NCI-H82 treated with DMSO at 0.1 percent for 48 hours (cell line): ENCODE results near the gene MSANTD1.

Experiments used
- DNase-seq: peaks from one replicate; lab custom pipeline; 2025; ENCODE audit not compliant: unreplicated experiment; lab: John Stamatoyannopoulos, UW

MSANTD1 gene

GRCh38 chr4:3301450-3302172, 52.7 kb downstream of the MSANTD1 start:
- DNase-seq: no peak

GRCh38 chr4:3302173-3302785, 53.3 kb downstream of the MSANTD1 start:
- DNase-seq: no peak

GRCh38 chr4:3302786-3303564, 54.0 kb downstream of the MSANTD1 start:
- DNase-seq: no peak

DNA sequence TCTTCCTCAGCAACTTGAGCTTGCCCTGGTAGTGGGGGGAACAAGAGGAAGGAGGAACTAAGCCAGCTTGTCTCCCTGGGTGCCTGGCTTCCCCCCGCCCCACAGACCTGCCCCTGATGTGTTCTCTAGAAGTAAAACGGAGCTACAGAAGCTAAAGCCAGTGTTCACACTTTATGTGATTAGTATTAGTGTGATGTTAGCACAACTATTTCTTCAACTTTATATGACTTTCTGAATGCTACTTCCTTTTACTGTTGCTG, 54.5 kb downstream of the MSANTD1 start:
- no peak for DNase-seq

DNA sequence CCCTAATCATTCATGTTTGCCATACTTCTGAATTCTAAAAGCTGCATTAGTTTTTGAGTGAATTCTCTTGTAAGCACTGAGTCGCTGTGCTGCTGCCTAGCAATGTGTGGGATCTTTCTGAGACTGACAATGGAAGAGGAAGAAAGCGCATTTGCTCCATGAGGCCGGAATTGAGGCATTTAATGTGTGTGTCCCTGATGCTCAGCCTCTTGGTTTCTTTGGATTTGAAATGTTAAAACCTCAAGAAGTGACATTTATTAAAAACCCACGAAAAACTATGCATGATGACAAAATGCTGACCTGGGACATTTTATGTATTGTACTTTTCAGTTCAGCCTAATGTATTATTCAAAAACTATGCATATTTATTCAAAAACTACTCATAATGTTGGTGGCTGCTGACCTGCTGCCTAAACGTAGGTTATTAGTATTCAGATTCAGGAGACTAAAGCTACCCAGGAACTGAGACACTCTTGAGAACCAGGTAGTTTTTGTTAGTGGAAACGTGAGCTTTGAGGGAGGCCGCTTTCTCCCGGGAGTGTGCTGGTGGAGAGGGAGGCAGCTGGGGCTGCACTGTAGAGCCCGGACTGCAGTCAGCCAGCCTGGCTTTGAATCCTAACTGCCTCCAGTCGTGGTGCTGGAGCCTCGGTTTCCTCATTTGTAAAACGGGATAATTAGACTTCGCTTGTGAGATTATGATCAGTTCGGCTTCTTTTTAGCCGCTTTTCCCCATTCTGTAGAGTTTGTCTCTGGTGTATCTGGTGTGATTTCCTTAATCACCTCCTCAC, 55.2 kb downstream of the MSANTD1 start:
- no peak for DNase-seq

DNA sequence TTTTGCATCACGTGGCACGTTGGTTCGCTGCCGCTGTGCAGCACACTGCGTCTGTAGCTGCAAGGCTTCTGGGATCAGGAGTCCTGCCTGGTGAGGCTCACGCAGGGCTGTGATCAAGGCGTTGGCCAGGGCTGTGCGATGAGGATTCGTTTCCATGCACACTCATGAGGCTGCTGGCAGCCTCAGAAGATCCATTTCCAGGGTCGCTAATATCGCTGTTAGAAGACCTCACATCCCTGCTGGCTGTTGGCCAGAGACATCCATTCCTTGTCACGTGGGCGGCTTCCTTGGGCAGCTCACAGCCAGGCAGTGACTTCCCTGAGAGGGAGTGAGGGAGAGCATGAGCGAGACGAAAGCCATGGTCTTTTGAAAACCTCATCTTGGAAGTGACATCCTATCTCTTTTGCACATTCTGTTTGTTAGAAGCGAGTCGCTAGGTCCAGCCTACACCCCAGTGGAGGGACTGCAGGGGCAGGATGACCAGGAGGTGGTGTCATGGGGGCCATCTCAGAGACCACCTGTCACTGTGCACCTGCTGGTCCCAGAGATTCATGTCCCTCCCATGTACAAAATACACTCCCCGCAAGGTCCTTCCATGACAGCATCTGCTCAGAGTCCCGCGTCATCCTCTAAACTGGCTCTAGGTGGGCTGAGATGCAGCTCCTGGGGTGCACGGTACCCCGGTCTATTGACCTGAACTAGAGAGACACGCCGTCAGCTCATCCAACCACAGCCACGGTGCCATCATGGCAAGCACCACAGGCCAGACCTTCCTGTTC, 56.1 kb downstream of the MSANTD1 start:
- no peak for DNase-seq

DNA sequence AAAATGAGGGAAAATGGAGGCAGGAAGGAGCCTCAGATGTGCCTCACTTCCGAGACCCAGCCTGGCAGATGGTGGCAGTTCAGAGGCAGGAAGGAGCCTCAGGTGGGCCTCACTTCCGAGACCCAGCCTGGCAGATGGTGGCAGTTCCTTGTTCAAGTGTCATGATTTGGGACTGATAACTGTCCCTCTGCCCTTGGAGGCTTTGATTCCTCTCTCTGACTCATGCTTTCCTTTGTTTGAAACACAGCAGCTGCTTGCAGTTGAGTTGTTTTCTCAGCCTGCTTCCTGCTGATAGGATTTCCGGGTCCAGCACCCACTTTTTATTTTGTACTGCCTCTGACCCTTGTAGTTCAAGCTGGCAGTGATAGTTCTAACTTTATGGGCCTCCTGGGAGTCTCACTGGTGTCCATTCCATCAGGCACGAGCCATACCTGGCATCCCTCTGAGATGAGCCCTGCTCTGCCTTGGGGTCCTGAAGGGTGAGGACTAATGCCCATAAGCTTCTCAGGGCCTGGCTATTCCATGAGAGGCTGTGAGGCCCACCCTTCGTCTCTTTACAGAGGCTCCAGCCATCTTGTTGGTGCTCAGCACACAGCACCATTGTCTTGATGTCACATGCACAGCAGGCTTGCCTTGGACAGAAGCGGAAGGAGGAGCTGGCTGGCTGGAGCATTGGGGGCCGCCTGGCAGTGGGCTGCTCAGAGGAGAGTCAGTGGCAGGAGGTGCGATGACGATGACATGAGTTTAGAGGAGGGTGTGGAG, 56.8 kb downstream of the MSANTD1 start:
- DNase-seq: no peak
